SKM-1 treated with dmso at 0.1 percent for 144 hours (cell line): ENCODE measurements around the gene JAG2.

Source experiments
- DNase-seq: peaks from one replicate; lab custom pipeline; 2025; ENCODE audit not compliant: unreplicated experiment; lab: John Stamatoyannopoulos, UW

The JAG2 gene

DNA sequence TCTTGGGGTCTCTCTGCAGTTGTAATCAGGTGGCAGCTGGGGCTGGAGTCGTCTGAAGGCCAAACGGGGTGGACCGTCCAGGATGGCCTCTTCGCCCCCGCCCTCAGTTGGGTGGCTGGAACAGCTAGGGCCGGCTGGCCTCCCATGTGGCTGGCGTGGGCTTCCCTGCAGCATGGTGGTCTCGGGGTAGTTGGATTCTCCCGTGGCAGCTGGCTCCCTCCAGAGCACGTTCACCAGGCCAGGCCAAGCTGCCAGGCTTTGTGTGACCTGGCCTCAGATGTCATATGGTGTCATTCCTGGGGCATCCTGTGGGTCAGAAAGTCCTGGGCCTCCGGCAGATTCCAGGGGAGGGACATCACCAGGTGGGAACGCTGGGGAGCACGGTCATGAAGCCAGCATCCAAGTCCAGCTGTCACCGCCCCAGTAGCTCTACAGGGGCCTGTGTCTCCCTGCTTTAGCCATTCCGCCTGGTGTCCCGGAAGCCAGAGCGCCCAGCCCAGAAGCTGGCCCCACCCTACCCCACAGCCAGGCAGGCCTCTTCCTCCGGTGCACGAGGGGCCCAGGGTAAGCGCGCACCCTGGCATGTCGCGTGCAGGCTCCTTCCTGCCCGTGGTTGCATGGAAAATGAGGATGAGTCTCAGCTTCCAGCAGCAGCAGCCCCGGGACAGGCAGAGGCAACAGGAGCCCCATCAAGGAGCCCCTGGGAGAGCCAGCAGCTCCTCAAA, 13.9 kb upstream of the JAG2 start:
- DNase-seq, result no peak

DNA sequence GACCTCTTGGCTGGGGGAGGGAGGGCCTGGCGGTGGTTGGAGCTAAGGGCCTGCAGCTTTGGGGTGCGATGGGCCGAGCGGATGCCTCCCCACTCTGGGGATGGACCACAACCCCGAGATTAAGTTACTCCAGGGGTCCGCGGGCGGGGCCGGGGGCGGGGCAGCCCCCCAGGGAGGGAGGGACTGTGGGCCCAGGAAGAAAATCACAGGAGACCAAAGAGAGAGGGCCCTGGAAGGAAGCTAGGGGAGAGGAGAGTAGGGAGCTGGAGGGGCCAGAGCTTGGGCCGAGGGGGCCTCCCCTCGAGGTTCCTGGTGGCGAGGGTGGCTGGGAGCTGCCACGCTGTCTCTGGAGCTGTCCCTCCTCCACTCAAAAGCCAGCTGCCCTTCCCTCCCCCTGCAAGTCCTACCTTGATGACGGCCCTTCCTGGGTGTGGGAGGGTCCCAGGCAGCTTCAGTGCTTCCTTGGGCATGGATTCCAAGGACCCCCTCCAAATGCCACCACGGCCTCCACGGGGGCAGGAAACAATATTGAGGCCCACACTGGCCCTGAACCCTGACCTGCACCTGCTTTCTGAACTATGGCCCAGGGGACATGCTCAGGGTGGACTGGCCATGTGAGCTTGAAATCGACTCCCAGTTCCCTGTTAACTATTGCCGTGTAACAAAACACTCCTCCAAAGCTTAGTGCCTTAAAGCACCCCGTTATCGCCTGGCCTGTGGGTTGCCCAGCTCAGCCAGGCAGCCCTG, 13.1 kb upstream of the JAG2 start:
- DNase-seq, result no peak

DNA sequence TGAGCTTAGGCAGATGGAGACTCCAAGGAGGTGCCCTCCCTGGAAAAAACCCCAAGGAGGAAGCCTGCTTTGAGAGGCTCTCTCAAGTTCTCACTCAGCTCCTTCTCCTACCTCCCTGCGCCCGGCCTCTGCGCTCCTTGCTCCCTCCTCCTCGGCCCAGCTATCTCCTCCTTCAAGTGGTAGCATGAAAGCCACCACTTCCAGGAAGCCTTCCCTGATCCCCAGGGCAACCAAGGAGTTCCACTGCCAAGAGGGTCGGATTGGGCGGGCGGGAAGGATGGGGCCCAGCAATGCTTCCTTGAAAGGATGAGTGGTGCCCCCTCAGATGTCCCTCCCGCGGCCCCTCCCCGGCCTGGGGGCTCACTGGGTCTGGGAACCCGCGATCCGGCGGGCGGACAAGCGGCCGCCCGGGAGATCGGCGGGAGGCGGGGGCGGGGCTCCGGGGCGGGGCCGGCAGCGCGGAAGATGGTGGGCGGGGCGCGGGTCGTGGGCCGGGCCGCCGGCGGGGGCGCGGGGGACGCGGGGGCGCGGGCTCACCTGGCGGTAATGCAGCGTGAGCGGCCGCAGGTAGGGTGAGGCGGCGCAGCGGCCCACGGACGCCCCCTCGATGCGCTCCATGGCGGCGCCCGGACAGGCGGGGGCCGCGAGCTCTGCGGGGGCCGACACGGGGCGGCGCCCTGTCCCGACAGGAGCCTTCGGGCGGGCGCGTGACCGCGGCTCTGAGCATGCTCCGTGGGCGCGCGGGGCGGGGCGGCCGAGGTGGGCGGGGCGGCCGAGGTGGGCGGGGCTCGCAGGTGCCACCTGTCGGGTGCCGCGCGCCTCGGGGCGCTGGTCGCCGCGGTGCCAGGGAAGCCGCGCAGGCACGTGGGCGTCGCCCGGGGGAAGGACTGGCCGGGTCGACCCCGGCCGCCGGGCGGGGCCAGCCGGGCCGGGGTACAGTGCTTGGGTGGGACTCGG, 12.3 kb upstream of the JAG2 start, which contains the start of gene NUDT14:
NUDT14 (minus strand) TSS at position 721 of the 957 bp plus-strand sequence; CDS start at position 618, 103 bp downstream.
- DNase-seq, result peak; percentile 4

DNA sequence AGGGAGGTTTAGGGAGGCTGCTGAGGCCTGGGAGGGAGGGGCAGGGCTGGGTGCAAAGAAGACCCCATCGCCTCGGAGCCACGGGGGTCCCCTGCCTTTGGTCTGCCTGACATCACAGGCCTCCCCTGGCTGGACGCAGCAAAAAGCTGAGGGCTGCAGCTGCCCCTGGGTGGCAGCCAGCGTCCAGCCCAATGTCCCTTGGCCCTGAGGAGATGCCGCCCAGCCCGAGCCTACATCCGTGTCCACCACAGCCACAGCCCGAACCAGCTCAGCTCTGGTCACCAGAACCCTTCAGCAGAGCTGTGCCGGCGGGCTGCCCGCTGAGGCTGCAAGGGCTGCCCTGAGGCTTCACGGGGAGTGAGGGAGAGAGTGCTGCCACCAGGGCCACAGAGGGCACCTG, 10.6 kb upstream of the JAG2 start:
- DNase-seq, result no peak

DNA sequence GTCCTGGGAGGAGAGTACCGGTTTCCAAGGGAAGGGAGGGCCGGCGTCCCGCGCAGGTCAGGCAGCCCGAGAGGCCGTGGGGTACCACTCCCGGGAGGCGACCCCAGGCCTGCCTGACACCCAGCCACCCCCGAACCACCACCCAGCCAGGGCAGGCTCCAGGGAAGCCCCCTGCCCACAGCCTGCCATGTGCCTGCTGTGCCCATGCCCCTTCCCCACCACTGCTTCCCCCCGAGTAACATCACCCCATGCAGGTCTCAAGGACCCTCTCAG, 10.2 kb upstream of the JAG2 start:
- no peak for DNase-seq

DNA sequence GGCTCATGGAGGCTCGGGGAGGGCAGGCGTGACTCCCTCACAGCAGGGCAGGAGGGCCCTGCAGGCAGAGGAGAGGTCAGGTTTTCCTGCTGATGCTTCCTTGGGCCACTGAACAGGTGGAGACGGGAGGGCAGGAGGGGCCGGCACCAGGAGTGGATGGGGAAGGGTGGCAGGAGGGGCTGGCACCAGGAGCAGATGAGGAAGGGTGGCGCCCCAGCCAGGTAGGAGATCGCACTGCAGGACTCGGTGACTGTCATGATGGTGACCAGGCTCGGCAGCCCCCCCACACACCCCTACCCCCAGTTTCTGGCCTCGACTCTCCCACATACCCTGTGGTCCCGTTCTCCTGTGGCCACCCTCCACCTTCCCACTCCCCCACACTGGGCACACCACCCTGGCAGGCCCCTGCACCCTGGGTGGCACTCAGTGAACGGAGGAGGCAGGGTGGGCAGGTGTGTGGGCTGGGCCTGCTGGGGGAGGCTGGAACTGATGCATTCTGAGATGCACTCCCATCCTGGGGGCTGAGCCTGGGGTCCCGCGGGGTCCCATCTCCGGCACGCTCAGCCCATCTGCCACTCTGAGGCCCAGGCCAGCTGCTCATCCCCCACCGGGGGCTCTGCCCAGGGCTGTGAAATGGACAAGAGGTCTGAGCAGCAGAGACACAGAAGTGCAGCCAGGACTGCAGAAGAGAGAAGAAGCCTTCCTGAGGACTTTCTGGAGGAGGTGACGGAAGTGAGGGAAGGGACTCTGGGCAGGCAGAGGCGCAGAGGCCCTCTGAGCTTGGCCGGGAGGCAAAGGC, 9.7 kb upstream of the JAG2 start:
- no peak for DNase-seq

DNA sequence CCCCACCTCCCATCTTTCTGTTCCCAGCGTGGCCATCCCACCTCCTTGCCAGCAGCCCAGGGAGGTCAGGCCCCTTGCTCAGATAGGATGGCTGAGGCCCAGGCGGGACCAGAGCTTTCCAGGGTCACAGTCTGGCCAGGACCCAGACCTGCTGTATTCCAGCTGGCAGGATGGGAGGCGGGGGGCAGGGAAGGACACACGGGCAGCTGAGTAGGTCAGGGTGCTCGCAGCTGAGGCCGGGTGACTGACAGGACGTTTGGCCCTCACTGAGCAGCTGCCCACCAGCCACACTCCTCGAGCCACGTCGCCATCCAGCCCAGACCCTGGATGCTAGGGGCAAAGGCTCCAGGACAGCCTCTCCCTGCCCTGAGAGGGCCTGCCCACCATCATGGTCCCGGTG, 8.5 kb upstream of the JAG2 start:
- DNase-seq, result no peak

DNA sequence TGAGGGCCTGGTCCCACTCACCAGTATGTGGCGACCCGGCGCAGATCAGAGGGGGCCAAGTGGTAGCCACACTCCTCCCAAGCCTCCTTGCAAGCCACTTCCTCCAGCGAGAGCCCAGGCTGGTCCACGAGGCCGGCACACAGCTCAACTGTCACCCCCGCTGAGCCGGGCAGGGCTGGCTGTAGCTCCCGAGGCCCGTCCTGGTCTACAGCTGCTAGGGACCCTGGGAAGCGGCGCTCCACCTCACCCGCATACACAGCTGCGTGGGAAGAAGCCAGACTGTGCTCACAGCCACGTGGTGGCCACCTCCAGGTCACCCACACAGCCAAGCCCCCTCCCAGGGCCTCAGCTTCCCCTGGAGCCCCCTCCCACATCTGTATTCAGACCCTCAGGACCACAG, 7.9 kb upstream of the JAG2 start:
- DNase-seq, result no peak

DNA sequence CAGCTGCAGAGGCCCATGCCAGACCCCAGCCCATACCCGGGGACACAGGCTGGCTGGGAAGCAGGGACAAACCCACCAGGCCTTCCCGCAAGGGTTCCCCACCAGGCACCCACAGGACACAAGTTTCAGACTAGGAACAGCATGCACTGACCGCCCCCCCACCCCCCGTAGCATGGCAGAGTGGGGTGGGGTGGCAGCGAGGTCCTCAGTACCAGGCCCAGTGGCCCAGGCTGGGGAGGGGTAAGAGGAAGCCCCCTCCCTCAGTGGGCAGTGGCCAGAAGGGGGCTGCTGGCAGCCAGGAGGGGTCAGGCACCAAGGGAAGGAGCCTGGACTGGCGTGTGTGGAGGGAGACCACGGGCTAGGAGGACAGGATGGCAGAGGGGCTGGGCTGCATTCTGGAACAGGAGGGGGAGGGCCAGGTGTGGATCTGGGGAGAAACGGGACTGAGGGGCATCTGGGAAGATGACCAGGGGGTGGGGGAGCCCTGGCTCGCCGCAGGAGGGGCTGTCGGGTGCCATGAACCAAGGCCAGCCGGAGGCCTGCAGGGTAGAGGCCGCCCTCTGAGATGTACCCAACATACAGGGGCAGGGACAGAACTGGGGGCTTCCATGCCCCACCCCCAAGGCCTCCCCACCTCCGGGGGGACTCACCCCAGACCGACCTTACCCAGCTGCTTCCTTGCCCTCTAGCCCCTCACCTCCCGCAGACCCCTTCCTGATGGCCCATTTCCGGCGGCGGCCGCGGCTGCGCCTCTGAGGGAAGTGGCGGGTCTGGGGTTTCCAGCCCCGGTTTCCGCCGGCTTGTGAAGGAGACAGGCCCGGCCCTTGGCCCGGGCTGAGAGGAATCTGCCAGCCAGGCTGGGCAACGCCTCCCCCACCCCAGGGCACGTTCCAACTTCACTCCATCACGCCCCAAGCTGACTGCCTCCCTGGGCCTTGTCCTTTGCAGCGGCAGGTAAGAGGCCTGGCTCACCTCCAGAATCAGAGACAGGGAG, 5.6 kb upstream of the JAG2 start:
- no peak for DNase-seq

DNA sequence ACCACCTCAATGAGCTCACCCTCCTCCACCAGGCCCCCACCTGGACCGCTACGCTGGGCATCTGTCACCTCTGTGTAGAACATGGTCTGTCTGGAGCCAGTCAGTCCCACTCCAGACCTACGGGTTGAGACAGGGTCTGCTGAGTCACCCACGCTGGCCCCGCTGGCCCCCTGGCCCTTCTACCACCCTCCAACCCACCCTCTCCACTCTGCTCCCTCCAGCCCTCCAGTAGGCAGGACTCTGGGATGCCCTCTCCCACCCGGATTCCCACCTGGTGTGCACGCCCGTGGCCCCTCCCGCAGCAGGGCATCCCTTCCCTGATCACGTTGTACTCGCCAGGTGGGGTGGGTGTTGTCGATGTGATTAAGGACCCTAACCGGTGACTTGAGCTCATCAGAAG, 4.6 kb upstream of the JAG2 start:
- DNase-seq, result no peak

DNA sequence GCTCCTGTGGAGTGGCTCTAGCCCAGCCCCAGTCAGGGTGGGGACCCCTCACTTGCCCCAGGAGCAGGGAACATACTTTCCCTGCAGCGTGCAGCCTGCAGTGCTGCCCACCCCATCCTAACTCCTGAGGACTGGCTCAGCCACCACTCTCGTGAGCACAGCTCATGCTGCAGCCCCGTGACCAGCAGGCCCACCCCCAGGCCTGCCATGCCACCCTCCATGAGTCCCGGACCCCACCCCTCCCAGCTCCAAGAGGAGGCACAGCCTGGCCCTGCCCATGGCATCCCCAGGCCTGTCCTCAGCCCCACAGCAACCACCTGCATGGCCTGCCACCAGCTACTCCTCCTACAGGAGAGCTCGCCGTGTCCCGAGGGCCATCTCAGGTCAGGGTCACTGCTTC, 3.9 kb upstream of the JAG2 start:
- DNase-seq, result no peak

DNA sequence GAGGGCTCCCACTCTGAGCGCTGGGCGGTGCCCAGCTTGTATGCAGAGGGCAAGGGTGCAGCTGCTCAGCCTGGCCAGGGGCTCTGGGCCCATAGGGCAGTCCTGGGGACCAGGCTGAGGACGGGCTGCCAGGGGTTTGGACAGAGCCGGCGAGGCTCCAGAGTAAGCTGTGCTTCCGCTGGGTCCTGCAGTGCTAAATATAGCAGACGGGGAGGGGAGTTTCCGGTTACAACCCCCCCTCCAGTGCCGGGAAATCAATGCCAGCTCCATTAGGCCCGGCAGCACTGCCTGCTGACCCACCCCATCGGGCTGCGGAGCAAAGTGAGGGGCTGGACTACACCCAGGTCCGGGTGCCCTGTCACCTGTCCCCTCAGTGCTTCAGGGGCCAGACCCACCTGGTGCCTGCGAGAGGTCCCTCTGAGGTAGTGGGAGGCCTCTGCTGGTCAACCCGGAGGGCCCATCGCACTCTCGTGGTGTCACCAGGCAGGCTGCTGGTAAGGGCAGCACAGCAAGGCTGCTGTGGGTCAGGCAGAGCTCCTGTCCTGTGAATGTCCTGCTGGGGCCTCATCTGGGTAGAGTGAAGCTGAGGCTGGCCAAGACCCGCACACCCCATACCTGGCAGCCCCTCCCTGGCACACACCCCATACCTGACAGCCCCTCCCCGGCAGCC, 2.6 kb upstream of the JAG2 start:
- DNase-seq, result no peak

DNA sequence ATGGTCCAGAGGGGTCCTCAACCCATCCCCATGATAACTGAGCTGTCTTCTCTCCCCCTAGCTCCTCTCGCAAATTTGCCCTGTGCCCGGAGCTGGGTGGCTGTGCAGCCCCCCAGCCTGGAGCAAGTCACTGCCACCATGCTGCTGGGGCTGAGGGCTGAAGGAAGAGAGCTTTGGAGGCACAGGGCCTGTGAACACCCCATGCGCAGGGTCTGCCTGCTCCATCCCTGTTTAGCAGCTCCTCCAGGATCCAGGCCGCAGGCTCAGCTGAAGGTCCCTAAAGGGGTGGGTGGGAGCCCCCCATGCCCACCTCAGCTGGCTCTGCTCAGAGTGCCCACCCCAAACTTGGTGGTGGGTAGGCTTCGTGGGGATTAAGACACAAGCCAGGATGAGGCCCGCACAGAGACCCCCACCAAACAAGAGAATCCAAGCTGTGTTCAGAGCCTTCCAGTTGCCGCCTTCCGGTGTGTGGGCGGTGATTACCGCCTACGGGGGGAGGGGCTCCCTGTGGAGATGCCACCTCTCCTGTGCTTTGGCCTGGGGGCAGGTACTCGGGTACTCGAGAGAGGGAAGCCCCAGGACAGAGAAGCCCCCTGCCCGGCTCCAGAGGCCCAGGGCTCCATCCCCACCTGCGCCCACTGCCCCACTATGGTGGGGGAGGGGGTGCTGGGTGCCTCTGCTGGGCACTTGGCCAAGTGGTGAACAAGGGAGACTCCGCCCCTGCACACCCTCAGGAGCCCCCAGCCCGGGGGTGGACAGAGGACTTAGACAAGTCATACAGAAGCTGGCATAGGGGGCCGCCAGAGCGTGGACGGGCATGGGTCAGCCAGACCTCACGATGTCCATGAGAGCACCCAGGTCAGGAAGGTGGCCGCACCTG, 1.4 kb upstream of the JAG2 start:
- no peak for DNase-seq

DNA sequence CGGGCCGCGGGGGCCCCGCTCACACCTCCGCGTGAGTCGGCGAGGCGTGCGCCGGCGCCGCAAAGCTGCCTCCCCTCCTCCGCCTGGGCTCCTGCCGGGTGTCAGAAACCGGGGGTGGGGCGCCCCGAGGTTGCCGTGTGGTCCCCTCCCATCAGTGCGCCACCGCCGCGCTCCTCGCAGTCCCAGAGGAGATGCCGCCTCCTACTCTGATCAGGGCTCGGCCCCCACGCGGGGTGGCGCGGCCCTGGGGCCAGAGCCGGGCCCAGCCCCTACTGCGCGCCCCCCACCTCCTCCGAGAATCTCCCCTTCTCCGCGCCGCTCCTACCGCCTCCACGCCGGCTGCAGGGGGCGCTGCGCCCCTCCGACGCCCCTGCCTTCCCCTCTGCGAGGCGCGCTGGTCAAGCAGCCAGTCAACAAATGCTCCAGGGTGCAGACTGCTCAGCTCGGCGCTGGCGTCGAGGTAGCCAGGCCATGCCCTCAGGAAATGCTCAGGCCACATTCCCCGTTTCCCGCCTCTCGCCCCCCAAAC, 467 bp upstream of the JAG2 start:
- peak; percentile 26 for DNase-seq

DNA sequence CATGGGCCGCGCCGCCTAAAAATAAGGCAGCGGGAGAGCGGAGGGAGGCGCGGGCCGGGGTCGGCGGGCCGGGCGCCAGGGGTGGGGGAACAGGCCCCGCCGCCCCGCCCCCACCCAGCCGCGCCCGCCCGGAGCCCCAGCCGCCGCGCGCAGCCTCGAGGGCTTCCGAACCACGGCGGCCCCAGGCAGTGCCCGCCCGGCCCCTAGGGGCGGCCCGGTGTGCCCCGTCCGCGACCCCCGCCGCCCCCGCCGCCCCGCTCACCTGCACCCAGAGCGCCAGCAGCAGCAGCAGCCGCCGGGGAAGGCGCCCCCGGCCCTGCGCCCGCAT, 519 bp downstream of the JAG2 start:
- no peak for DNase-seq

DNA sequence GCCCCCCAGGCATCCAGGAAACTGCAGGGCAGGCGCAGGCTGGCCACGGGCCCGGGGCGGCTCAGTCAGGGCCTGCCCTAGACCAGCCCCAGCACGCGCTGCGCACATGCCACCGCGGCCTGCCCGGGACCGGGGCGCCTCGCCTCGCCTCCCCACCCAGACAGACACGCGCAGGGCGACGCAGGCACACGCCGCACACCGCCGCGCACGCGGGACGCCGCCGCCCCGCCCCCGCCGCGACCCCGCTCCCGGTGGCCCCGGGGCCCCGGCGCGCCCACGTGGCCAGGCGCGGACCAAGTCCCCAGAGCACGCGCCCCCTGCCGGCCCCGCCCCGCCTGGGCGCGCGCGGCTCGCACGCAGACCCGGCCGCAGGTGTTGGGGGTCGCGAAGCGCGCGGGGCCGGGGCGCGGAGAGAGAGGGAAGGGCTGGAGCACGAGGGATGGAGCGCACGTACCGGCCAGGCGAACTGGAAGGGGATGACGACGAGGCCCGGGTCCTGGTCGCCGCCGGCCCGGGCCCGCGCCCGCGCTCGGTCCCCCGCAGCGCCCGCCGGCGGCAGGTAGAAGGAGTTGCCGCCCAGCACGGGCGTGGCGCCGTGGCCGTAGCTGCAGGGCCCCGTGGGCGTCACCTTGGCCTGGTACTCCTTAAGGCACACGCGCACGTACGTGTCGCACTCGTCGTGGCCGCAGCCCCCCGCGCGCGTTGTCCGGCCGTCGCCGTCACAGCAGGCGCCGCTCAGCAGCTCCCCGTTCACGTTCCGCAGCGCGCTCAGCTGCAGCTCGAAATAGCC, 1.1 kb downstream of the JAG2 start:
- DNase-seq, result no peak

DNA sequence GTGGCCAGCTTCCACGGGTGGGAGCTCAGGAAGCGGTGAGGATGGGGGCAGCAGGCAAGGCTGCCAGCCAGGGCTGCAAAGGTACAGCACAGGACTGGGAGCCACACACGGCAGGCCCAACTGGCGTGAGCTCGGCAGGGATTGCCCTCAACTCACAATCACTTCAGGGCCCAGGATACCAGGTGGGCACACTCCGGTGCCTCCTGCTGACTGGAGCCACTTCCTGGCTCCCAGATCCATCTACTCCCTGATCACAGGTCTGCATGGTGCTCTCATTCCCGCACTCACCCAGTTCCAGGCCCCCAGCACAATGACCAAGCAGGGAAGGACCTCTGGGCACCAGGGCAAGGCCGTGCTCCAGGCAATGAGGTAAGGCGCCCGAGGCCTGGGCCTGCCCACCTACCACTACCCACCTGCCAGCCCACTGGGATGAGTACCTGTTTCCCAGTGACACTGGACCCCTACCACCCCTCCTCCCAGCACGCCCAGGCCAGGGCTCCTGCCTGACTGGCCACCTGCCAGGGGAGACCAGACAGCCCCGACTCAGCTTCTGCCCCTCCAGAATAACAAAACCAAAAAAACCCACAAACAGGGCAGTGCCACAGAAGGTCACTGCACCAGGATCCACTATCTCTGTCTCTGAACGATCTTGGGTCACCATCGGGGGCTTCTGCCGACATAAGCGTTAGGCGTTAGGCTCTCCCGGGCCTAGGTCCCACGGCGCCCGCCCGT, 1.8 kb downstream of the JAG2 start:
- no peak for DNase-seq
